Stimulated activated naive B cell treated with anti-CD40 and anti-IgM and Interleukin-4, amounts not matched to agents 10 μg/mL and 1 μg/mL and 100 μg/mL, for 72 hours (primary cell): ENCODE data around the gene GNA14.
"Not testable (repeated sequence)": the region's sequence is repeated elsewhere in the genome, so short reads cannot be mapped to it uniquely, and the experiment has no call there.

ENCODE experiments used
- ATAC-seq, 2 donors: fragments of 150-1000 bp; cut with Tn5 transposase; replicated peaks; 2 replicates each; pipeline ENCODE4 v1.10.0; 2021; ENCODE audit warnings: moderate library complexity in 1 of 2
- DNase-seq: peaks from one replicate; pipeline ENCODE4 v3.0.0; 2021
- H3K27ac Mint-ChIP-seq: one replicate; pipeline ENCODE4 v1.8.0; 2022; ENCODE audit warnings: mild to moderate bottlenecking, mixed read lengths
- H3K27me3 Mint-ChIP-seq, 2 donors: one replicate each; pipeline ENCODE4 v1.8.0; 2022; ENCODE audit warnings: mixed read lengths in 2 of 2
- H3K36me3 Mint-ChIP-seq, 2 donors: one replicate each; pipeline ENCODE4 v1.8.0; 2022; ENCODE audit warnings: mixed read lengths in 2 of 2, mild to moderate bottlenecking in 1 of 2
- H3K4me1 Mint-ChIP-seq, 2 donors: one replicate each; pipeline ENCODE4 v1.8.0; 2022; ENCODE audit warnings: mixed read lengths in 2 of 2, mild to moderate bottlenecking in 1 of 2
- H3K4me3 Mint-ChIP-seq, 2 donors: one replicate each; pipeline ENCODE4 v1.8.0; 2022; ENCODE audit warnings: mild to moderate bottlenecking in 2 of 2, mixed read lengths in 2 of 2, moderate library complexity in 1 of 2
- H3K9me3 Mint-ChIP-seq, 2 donors: one replicate each; pipeline ENCODE4 v1.8.0; 2022; ENCODE audit warnings: mixed read lengths in 2 of 2, mild to moderate bottlenecking in 1 of 2

GNA14 gene

DNA sequence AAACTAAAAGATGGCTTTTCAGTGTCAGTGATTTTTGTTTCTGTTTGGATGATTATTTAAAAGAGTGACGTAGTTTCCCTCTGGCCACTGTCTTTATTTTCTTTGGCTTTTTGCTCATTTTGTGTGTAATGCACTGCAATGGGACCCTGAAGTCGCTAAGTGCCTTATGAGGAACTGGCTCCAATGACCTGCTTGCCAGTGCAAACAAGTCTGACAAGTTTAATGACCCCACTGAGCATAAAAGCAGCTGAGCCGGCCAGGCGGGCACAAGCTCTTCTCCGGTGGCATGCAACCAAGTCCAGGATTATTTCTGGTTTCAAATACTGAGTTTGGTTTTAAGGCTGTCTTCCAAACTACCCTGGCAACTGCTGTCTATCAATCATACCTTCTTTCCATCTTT lies 15.6 kb upstream of the GNA14 start:
- H3K4me3 Mint-ChIP-seq: no peak overlapping the region
- peaks cover 0 to 4% of the 10 kb centered on the region in 2 donors for H3K27me3 Mint-ChIP-seq
- ATAC-seq: no peak
- H3K4me1 Mint-ChIP-seq: no peaks in the 10 kb centered on the region
- no peak for DNase-seq
- H3K27ac Mint-ChIP-seq: no peak overlapping the region
- H3K36me3 Mint-ChIP-seq: no peaks in the 10 kb centered on the region
- H3K9me3 Mint-ChIP-seq: no peaks in the 10 kb centered on the region

DNA sequence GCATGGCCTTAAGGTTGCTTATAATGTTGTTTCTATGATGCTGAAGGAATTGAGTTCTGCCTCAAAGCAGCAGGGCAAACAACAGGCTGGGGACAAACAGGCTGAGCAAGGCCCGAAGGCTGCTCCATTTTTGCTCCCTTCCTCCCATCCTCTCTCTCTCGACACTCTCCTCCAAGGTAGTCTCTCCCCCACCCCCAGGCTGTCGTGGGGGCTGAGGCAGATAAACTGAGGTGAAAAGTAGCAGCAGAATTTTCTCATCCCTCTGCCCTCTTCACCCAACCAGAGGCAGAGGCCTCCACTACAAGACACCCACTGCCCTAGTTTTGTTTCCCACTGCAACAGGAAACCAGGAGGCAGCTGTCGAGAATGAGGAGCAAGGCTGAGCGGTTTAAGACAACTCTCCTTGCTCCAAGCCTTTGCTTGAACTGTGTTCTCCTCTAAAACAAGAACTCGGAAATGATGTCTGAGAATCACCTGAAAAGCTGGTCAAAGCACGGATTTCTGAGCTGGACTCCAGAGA lies 13.5 kb upstream of the GNA14 start:
- Mint-ChIP-seq H3K9me3 (no peaks in the 10 kb centered on the region), H3K4me3 (no peak overlapping the region), H3K27me3 (peaks cover 0 to 4% of the 10 kb centered on the region in 2 donors), H3K36me3 (no peaks in the 10 kb centered on the region), H3K27ac (no peak overlapping the region), H3K4me1 (no peaks in the 10 kb centered on the region)
- DNase-seq (no peak), ATAC-seq (no peak)

DNA sequence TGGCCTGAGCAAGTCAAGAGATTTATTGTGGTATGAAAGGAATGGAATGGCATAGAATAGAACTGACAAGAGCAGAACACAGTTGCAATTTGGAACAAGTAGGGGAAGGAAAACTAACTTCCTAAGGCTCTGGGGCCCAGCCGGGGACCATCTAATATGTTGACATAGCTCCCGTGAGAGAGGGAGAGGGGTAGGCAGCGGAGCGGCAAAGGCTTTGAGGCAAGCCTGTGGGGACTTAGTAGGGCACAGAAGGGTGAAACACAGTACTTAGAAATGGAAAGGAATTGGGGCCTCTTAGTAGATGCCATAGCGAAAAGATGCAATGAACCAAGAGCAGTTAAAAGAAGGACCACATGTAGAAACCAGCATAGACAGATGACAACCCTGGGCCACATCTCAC lies 11.8 kb upstream of the GNA14 start:
- Mint-ChIP-seq H3K27me3 (peaks cover 4 to 13% of the 10 kb centered on the region in 2 donors), H3K9me3 (no peaks in the 10 kb centered on the region), H3K36me3 (no peaks in the 10 kb centered on the region), H3K4me3 (no peak overlapping the region), H3K27ac (no peak overlapping the region), H3K4me1 (no peaks in the 10 kb centered on the region)
- ATAC-seq (no peak), DNase-seq (no peak)

DNA sequence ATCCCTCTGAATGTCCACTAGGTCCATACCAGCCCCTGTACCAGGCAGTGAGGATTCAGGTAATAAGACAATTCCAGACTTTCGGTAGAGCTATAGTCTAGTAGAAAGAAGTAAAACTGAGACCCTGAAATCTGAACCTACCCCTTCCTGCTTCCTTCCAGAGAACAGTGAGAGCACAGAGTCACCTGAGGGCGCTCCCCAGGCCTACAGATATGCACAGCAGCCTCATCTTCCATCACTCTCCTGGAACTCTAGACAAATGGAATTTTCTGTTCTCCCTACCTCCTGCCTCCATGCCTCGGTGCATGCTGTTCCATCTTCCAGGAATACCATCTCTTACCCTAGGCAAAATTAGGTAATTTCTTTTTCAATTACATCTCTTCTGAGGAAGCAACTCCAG lies 3.1 kb upstream of the GNA14 start:
- Mint-ChIP-seq H3K27ac (no peak overlapping the region), H3K4me3 (no peak overlapping the region), H3K36me3 (no peaks in the 10 kb centered on the region), H3K9me3 (no peaks in the 10 kb centered on the region), H3K4me1 (peaks cover 10 to 19% of the 10 kb centered on the region in 2 donors), H3K27me3 (peaks cover 36 to 48% of the 10 kb centered on the region in 2 donors)
- DNase-seq (no peak), ATAC-seq (no peak)

DNA sequence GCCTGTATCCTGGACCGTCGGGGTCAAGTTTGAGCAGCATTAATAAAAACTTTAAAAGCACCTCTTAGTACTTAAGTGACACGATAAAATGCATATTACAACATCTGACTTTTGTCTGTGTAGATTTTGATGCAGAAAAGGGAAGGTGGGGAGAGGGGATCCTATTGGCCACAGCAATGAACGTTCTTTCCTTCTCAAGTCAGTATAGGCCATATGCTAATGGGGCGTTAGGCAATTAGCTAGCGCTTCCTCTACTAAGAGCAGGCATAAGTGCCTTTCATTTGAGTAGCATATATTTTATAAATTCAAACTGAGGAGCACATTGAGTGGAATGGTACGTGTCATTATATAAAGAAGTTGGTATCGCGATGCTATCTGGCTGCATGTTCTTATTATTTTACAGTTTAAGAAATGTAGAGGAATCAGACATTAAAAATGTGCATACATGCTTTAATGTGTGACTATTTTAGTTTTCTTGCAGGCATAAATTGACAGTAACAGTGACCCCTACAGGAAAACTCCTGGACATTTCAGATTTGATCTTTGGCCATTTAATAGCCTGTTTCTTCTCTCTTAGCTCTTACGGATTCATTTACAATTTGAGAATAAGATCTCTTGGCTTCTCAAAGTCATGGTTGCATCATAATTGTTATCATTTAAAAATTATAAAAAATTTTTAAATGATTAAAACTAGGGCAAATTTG lies 1.1 kb upstream of the GNA14 start:
- ATAC-seq: no peak
- DNase-seq: no peak
- Mint-ChIP-seq H3K9me3 (no peaks in the 10 kb centered on the region), H3K4me3 (peak overlapping the region in 1 of 2 donors; percentile 70), H3K4me1 (peaks cover 10 to 19% of the 10 kb centered on the region in 2 donors), H3K27me3 (peaks cover 48 to 59% of the 10 kb centered on the region in 2 donors), H3K27ac (no peak overlapping the region), H3K36me3 (no peaks in the 10 kb centered on the region)

DNA sequence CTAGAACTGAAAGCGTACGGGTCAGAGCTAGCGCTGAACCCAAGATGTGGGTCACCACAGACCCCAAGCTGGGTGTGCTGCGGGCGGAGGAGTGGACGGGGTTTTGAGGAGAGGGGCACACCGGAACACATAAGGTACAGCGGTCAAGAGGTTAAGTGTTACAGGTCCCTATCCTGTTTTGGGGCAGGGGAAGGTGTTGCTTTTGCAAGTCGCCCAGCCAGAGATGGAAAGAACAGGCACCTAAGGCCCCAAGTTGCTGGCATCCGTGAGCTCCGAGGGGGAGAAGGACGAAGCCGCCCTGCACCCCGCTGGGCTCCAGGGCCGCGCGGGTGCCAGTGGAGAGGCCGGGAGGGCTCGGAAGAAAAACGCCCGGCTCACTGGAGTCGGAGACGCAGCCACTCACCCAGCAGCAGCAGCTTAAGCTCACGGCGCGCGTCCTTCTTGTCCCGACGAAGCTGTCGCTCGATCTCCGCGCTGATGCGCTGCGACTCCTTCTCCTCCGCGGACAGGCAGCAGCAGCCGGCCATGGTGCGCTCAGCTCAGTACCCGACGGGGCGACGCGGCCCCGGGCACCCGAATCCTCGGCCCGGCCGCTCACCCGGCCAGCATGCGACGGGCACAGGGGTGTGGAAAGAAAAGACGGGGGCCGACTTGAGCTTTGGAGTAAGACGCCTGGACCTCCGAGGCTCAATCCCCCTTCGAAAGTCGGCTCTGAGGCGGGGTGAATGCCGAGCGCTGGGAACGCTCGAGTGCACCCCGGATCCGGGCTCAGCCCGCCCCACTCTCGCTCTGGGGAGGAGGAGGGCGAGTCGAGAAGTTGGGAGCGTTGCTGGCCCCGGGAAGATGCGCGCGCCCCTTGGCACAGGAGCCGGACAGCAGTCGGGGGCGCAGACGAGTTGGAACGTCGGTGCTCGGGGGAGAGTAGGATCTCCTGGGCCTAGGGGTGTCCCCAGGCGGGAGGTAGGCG lies 572 bp downstream of the GNA14 start:
- DNase-seq (no peak), ATAC-seq (no peak)
- no peaks in the 10 kb centered on the region for H3K9me3 Mint-ChIP-seq
- H3K27me3 Mint-ChIP-seq: peaks cover 48 to 53% of the 10 kb centered on the region in 2 donors
- H3K36me3 Mint-ChIP-seq: no peaks in the 10 kb centered on the region
- H3K4me3 Mint-ChIP-seq: peak overlapping the region; percentile 61 to 70
- peak overlapping the region; percentile 66 for H3K27ac Mint-ChIP-seq
- H3K4me1 Mint-ChIP-seq: peaks cover 10 to 19% of the 10 kb centered on the region in 2 donors

DNA sequence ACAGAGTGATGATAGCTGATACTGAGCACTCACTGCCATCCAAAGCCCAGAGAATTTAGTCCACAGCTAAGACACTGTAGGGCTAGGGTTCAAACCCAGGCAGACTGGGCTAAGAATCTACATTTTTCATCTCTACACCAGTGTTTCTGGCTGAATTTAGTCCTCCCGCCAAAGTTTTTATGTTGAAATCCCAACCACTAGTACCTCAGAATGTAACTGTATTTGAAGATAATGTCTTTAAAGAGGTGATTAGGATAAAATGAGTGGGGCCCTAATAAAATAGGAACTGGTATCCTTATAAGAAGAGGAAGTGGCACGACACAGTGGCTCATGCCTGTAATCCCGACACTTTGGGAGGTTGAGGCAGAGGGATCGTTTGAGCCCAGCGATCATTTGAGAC lies 4.3 kb downstream of the GNA14 start:
- DNase-seq (no peak), ATAC-seq (no peak)
- Mint-ChIP-seq H3K9me3 (no peaks in the 10 kb centered on the region), H3K36me3 (no peaks in the 10 kb centered on the region), H3K27ac (no peak overlapping the region), H3K4me1 (peaks cover 10 to 19% of the 10 kb centered on the region in 2 donors), H3K4me3 (no peak overlapping the region), H3K27me3 (peaks cover 44 to 60% of the 10 kb centered on the region in 2 donors)

DNA sequence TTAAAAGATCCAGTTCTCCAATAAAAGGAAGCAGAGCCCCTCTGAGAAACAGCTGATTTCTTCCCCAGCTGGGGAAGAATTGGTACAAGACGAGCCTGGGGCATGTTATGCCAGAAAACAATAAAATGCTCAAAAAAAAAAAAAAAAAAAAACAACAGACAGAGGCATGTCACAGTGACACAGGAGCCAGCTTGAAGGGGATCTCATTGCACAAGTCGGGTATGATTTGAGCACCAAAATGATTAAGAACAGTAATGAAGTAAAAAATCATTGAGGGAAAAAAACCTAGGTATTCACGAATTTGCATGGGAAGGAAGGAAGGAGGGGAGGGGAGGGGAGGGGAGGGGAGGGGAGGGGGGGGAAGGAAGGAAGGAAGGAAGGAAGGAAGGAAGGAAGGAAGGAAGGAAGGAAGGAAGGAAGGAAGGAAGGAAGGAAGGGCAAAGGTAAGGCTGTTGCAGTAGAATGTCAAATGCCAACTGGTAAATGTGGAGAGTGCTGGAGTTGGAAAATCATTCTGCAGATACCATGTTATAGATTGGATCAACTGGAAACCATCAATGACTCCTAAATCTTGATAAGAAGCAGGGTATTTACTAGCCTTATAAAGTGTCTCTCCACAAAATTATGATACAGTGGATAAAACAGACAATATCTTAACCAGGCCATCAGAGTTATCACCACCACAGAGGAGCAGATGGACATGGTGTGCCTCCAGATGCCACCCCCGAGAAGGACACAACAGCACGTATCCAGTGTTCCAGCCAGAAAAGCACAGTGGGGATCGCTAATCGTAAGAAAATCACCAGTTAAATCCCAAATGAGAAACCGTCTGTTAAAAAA lies 7.2 kb downstream of the GNA14 start:
- Mint-ChIP-seq H3K4me1 (no peaks in the 10 kb centered on the region), H3K27me3 (peaks cover 20 to 31% of the 10 kb centered on the region in 2 donors), H3K9me3 (no peaks in the 10 kb centered on the region), H3K27ac (no peak overlapping the region), H3K4me3 (no peak overlapping the region), H3K36me3 (no peaks in the 10 kb centered on the region)
- DNase-seq (no peak), ATAC-seq (no peak)

DNA sequence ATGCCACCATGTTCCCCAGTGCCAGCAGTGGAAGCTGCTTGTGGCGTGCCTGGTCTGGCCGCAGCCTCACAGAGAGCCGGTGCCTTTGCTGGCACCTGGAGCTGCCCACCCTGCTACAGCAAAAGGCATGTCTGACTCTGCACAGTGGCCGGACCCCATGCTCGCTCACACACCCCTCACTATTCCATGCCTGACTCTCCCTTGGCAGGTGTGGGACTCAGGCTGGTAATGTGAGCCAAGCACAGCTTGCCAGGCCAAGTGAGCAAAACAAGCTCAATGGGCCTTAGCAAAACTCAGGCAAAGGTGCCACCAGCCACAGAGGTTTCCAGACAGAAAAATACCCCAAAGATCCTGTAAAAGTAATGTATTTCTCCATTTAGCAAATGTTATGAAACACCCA lies 15.5 kb downstream of the GNA14 start:
- DNase-seq (no peak), ATAC-seq (no peak)
- Mint-ChIP-seq H3K4me1 (no peaks in the 10 kb centered on the region), H3K36me3 (no peaks in the 10 kb centered on the region), H3K9me3 (peaks cover 0 to 9% of the 10 kb centered on the region in 2 donors), H3K27me3 (no peaks in the 10 kb centered on the region), H3K27ac (no peak overlapping the region), H3K4me3 (no peak overlapping the region)

DNA sequence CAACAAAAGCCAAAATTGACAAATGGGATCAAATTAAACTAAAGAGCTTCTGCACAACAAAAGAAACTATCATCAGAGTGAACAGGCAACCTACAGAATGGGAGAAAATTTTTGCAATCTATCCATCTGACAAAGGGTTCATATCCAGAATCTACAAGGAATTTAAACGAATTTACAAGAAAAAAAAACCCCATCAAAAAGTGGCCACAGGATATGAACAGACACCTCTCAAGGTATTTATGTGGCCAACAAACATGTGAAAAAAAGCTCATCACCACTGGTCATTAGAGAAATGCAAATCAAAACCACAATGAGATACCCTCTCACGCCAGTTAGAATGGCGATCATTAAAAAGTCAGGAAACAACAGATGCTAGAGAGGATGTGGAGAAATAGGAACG lies 19.3 kb downstream of the GNA14 start:
- not testable (repeated sequence) for H3K4me3 Mint-ChIP-seq, DNase-seq, H3K27ac Mint-ChIP-seq, H3K36me3 Mint-ChIP-seq, H3K27me3 Mint-ChIP-seq, ATAC-seq, H3K4me1 Mint-ChIP-seq
- H3K9me3 Mint-ChIP-seq: peaks cover 8 to 14% of the 10 kb centered on the region in 2 donors

DNA sequence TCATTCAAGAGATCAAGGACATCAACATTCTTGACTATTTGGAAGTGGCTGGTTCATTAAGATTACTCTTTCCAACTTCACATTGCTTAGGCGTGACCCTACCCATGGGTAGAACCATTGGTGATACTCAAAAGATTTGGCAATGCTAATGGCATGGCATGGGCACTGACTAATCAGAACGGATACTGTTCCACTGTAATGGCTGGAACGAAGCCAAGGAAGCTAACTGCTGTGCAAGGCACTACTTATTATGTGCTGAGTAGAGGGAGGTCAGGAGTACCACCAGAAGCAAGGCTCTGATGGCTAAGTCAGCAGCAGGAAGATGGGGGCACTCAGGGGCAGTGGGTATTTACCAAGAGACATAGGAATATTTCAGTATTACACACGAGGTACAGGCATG lies 31.9 kb downstream of the GNA14 start:
- H3K9me3 Mint-ChIP-seq: peaks cover 0 to 11% of the 10 kb centered on the region in 2 donors
- DNase-seq: no peak
- no peak for ATAC-seq

DNA sequence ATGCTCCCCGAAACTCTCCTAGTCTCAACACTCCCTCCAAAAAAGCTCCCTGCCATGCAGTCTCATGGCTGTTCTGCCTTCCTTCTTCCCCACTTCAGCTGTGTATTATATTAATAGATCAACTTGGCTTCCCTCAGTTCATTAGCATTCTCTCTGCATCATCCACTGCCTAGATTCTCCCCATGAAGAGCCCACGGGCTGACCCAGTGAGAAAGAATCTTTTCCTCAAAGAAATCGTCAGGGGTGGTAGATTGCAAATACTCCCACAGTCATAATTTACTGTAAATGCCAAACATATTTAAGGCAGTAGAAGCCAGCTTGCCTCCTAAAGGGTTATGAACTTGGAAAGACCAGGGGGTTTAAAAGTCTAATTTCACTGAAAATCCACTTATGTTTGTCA lies 33.5 kb downstream of the GNA14 start:
- no peaks in the 10 kb centered on the region for H3K36me3 Mint-ChIP-seq
- peaks cover 0 to 9% of the 10 kb centered on the region in 2 donors for H3K27me3 Mint-ChIP-seq
- peaks cover 0 to 11% of the 10 kb centered on the region in 2 donors for H3K9me3 Mint-ChIP-seq
- no peaks in the 10 kb centered on the region for H3K4me1 Mint-ChIP-seq
- no peak overlapping the region for H3K27ac Mint-ChIP-seq
- ATAC-seq: no peak
- DNase-seq: no peak
- no peak overlapping the region for H3K4me3 Mint-ChIP-seq

More for the DNA sequence above, 31.9 kb downstream of the GNA14 start:
- H3K27me3 Mint-ChIP-seq: peaks cover 0 to 9% of the 10 kb centered on the region in 2 donors
- no peaks in the 10 kb centered on the region for H3K4me1 Mint-ChIP-seq
- no peak overlapping the region for H3K27ac Mint-ChIP-seq
- H3K36me3 Mint-ChIP-seq: no peaks in the 10 kb centered on the region
- no peak overlapping the region for H3K4me3 Mint-ChIP-seq

DNA sequence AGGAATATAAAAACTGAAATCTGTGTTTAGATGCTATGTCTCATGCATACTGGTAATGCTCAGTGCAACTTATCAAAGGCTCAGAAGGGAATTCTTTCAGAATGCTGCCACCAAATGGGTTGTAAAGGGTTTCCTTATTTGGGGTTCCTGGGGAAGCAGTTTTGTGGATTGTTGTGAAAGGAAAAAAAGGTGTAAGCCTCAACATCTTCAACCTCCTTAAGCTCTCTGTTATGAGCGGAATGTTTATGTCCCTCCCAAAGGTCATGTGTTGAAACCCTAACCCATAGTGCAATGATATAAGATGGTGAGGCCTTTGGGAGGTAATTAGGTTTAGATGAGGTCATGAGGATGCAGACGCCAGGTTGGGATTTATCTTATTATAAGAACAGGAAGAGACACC lies 41.6 kb downstream of the GNA14 start:
- Mint-ChIP-seq H3K4me1 (no peaks in the 10 kb centered on the region), H3K36me3 (no peaks in the 10 kb centered on the region), H3K9me3 (no peaks in the 10 kb centered on the region), H3K27ac (no peak overlapping the region), H3K27me3 (peaks cover 5 to 10% of the 10 kb centered on the region in 2 donors), H3K4me3 (no peak overlapping the region)
- DNase-seq (no peak), ATAC-seq (no peak)
